ENCODE measurements around the gene CNN2.
A peak's percentile ranks its signal among the peaks of the same experiment; 100 is the strongest.
"Not testable (repeated sequence)": the region's sequence is repeated elsewhere in the genome, so short reads cannot be mapped to it uniquely, and the experiment has no call there.

The CNN2 gene

GRCh38 chr19:1019980-1020867 lies 6.2 kb upstream of the CNN2 start:
- no peak for TF ChIP-seq CTCF (IDR thresholded peaks at IDR 0.05; ENCODE audit: low read depth, low read length, missing control alignments)
- H3K4me3 ChIP-seq (replicated peaks; ENCODE audit: low read depth, low read length), result peak overlapping the region; percentile 95
- no peak for DNase-seq (ENCODE audit: extremely low read depth, low read depth)

- TF ChIP-seq CTCF (IDR thresholded peaks at IDR 0.05; ENCODE audit: low read depth, low read length, missing control alignments), result no peak
- DNase-seq (ENCODE audit: extremely low read depth, low read depth), result peak; percentile 86
- peak within 1 kb of the TSS; percentile 95 for H3K4me3 ChIP-seq (replicated peaks; ENCODE audit: low read depth, low read length)
Observed at GRCh38 chr19:1020868-1021425, 5.5 kb upstream of the CNN2 start, which contains the start of gene TMEM259. TMEM259 (minus strand) TSS chr19:1021123; CDS start chr19:1020996, 127 bp downstream.

- DNase-seq (ENCODE audit: extremely low read depth, low read depth); H3K4me3 ChIP-seq (replicated peaks; ENCODE audit: low read depth, low read length): not testable (repeated sequence)
Observed at GRCh38 chr19:1023883-1024188, 2.6 kb upstream of the CNN2 start.

- DNase-seq (ENCODE audit: extremely low read depth, low read depth); H3K4me3 ChIP-seq (replicated peaks; ENCODE audit: low read depth, low read length): not testable (repeated sequence)
Observed at GRCh38 chr19:1025080-1025479, 1.3 kb upstream of the CNN2 start.

GRCh38 chr19:1026783-1027649 lies 608 bp downstream of the CNN2 start:
- peak overlapping the region; percentile 99 for H3K4me3 ChIP-seq (replicated peaks; ENCODE audit: low read depth, low read length)
- no peak for DNase-seq (ENCODE audit: extremely low read depth, low read depth)
- no peak for TF ChIP-seq CTCF (IDR thresholded peaks at IDR 0.05; ENCODE audit: low read depth, low read length, missing control alignments)

GRCh38 chr19:1027650-1028061 lies 1.2 kb downstream of the CNN2 start:
- DNase-seq (ENCODE audit: extremely low read depth, low read depth), result no peak
- no peak for TF ChIP-seq CTCF (IDR thresholded peaks at IDR 0.05; ENCODE audit: low read depth, low read length, missing control alignments)
- H3K4me3 ChIP-seq (replicated peaks; ENCODE audit: low read depth, low read length), result peak overlapping the region; percentile 99

GRCh38 chr19:1028062-1028926 lies 1.9 kb downstream of the CNN2 start:
- peak overlapping the region; percentile 99 for H3K4me3 ChIP-seq (replicated peaks; ENCODE audit: low read depth, low read length)
- DNase-seq (ENCODE audit: extremely low read depth, low read depth), result peak; percentile 82
- no peak for TF ChIP-seq CTCF (IDR thresholded peaks at IDR 0.05; ENCODE audit: low read depth, low read length, missing control alignments)
